OCI-LY3 (cell line): ENCODE data around the gene IMPDH2.

Experiments
- CTCF ChIP-seq: fragments of 200-600, 300-600 bp; sonication (generic); IDR thresholded peaks from 2 replicates; pipeline ENCODE4 v1.5.1; 2014; ENCODE audit warnings: antibody characterized with exemption, low read length, low read depth
- EZH2phosphoT487 ChIP-seq: fragments of 200-600 bp; shearing (Covaris generic); IDR thresholded peaks from 2 replicates; pipeline ENCODE4 v1.6.1; 2018; ENCODE audit warnings: antibody characterized with exemption, mixed run types, low read depth

DNA sequence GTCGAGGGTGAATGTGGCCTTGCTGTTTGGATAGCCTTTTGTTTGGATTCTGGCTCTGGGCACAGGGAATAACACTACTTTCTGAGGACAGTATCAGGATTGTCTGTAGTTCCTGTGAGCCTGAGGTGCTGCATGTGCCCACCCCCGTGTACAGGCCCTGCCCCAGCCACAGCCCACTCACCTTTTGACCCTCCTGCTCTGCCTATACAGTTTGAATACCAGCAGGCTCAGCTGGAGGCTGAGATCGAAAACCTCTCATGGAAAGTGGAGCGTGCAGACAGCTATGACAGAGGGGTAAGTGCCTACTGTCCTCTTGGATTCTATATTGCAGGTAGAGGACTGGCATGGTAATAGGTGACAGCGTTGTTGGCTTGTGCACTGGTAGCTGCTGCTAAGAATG, 46.5 kb downstream of the IMPDH2 start:
- no peak for TF ChIP-seq CTCF
- no peak for TF ChIP-seq EZH2phosphoT487
